H4 (cell line): Measurements from ENCODE around the gene HUNK. TPM values are rescaled to one million over a fixed set of nuclear protein-coding genes. Genes with fewer than 3 reads are reported as not detected.

Experiments
- DNase-seq: peaks from one replicate; pipeline ENCODE4 v3.0.0-alpha.2; 2015; ENCODE audit warnings: low spot score
- total RNA-seq: library from RNA; depleted of rRNA; stranded (reverse); fragments of >200 nt; shearing (Covaris generic); gene quantifications from 2 replicates; pipeline ENCODE4 v1.2.3, GENCODE V29; 2014

HUNK gene
- total RNA-seq, 1 experiment from 2014 or later: 1.9 TPM

DNA sequence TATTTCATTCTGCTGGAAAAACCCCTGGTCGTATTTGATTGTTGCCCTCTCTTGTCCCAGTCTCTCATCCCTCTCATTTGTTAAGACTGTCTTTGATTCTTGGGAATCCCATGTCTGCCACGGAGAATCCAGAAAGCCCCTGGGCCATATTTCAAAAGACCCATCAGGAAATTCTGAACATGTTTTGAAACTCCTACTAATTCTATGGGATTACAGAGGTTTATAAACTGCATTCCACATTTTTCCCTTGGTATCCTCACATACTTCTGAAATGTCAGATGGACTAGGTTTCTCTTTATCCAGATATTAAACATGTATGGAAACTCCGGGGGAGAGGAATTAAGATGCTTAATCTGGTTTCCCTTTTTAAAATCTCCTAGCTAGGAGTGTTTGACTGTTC lies 80.0 kb downstream of the HUNK start:
- no peak for DNase-seq

DNA sequence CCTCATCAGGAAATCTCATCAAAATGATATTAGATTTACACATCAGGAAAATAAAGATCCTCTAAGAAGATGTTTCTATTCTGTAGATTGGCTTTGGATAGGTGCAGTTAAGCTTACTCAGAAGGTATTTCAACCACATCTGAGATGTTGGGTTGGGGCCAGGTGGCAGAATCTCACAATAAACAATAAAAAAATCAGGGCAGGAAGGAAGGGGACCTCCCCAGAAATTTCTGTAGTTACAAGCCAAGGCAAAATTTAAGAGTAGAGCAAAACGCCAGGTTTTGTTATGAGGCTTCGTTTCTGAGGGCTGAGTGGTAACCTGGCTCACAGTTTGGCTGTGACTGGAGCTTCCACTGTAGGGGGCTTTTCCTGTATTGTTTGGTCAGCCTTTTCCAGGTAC lies 84.8 kb downstream of the HUNK start:
- no peak for DNase-seq

DNA sequence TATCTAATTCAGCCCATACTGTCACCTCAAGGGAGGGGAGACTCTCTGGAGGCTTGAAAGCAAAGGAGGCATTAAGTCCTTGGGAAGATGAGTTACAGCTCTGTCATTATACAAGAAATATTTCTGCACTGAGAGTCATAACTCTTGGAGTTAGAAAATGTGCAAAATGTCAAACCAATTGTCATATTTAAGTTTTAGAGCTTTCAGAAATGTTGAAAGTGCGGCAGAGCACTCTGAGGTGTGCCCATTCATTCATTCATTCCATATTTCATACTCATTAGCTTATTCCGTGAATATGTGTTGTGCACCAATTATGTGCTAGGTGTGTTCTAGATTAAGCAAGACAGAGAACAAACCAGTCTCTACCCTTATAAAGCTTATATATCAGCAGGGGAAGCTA lies 87.1 kb downstream of the HUNK start:
- DNase-seq: no peak

DNA sequence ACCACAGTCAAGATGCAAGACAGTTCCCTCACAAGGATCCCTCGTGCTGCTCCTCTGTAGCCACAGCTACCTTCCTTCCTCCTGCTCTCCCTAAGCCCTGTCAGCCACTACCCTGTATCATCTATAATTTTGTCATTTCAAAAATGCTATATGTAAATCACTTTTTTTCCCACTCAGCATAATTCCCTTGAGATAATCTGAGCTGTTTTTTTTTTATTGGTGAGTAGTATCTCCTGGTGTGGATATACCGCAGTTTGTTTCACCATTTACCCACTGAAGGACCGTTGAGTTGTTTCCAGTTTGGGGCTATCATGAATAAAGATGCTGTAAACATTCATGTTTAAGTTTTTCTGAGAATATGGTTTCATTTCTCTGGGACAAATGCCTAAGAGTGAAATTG lies 88.2 kb downstream of the HUNK start:
- no peak for DNase-seq

DNA sequence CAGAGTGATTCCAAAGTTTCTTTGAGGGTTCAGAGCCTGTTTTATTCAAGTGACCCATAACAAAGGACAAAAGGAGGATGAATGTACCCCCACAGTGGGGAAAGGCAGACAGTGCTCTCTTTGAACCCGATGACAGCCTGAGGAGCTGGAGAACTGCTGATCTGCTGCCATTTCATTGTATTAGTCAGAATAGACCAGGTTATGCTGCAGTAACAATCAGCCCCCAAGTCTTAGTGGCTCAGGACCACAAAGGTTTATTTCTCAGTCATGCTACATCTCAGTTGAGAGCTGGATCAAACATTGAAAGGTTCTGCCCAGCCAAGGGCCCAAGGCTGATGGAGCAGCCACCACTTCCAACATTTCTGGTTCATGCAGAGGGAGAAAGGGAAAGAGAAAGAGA lies 88.9 kb downstream of the HUNK start:
- DNase-seq: no peak

DNA sequence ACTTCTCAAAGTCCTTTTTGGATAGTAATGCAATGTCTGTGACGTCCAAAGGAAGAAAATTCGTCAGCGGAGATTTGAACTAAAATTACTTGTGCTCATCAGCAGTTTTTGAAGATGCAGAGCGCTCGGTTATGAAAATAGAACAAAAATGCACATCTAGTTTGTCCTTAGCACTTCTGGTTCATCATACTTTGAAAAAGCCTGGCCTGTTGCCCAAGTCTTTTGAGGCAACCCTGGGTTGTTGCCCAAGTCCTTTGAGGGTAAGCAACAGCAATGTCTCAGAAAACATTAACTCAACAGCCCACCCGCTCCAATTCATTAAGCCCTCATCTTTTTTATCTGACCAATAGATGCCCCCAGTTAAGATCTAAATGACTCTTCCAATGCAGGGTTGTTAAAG lies 91.9 kb downstream of the HUNK start:
- DNase-seq: no peak

DNA sequence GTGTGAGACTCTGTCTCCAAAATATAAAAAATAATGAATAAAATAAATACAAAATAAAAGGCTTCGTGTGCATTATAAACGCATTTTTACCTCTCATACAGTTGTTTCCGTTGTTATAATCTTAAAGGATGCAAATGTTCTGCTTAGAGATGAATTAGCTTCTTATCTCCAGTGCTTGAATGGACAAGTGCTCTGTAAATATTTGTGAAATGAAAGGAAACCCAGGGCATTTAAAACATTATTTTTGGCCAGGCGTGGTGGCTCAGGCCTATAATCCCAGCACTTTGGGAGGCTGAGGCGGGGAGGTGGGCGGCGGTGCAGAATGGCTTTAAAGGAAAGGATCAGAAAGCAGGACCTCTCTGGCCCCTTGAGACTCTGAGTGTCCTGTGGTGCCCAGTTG lies 94.5 kb downstream of the HUNK start:
- DNase-seq: no peak

DNA sequence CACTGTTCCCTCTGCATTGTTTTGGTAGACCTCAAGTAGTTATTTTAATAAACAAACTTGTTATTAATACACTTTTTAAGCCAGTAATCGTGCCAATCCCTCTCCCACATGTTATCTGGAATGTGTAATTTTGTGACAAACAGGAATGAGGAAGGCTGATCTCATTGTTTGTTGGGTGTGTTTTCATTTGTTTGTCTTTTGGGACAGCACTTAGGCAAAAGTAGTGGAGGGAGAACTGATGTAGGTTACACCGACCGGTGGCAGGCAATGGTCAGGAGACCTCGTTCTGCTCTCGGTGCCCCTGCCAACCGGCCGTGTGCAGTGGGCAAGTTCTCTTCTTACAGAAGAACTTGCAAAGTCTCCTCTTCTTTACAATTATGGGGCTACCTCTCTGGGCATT lies 99.8 kb downstream of the HUNK start:
- no peak for DNase-seq

DNA sequence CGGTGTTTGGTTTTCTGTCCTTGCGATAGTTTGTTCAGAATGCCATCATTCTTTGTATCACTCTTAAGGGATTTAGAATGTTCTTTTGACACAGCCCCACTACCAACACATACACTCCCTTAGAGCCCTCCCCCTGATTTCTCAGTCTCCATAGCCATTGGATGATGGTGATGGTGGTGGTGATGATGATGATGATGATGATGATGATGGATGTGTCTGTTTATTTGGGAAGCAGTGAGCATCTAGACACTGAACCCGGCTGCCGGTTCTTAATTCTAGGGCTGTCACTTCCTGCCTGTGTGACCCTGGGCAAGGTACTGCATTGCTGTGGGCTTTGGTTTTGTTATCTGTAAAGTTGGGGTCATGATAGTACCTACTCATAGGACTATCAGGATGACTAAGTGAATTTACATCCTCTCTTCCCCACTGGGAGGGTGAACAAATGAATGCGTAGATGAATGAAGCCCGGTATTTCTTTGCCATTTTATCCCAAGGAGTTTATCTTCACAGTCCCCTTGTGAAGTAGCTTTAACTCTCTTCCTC lies 100.7 kb downstream of the HUNK start:
- no peak for DNase-seq

DNA sequence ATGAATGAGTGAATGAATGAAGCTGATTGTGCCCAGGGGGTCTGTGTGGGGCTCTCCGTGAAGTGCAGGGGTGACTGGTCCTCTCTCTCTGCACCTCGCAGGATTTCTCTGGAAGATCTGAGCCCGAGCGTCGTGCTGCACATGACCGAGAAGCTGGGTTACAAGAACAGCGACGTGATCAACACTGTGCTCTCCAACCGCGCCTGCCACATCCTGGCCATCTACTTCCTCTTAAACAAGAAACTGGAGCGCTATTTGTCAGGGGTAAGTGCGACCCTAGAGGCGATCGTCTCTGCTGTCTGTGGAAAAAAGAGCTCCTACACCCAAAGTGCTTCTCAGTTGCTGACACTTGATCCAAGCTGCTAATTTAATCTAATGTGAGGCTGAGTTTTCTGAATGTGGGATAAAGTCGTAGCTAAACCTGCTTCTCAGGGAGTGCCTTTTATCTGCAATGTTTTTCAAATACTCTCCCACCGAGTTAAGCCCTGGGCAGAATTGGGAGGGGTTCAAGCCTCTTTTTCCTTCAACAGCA lies 101.7 kb downstream of the HUNK start:
- DNase-seq: no peak

DNA sequence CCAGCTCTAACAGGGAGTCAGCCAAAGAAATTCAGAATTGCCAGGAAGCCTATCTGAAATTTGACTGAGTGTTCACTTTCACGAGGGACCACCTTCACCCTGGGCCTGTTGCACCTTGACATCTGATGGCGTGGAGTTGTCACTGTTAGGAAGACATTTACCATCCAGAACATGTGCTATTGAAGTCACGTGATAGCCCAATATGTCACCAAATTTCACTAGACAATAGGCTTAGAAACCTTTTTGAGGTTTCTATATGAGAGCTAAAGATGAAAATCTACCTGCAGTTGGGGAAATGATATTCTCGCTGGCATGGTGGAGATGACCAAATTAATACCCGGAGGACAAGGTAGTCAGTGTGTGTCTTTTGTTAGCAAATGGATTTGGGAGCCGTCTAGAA lies 102.7 kb downstream of the HUNK start:
- DNase-seq: no peak

DNA sequence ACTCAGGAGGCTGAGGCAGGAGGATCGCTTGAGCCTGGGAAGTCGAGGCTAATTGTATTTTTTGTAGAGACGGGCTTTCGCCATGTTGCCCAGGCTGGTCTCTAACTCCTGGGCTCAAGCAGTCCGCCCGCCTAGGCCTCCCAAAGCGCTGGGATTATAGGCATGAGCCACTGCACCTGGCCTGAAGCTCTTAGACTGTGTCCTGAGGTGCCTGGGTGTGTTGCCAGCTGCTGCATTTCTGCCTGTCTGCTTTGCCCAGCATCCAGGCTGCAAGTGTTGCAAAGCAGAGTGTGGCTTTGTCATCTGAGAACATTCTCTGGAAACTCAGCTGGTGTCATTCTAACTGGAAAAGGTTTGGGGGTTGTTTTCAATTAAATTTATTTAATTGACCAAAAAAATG lies 105.0 kb downstream of the HUNK start:
- no peak for DNase-seq

DNA sequence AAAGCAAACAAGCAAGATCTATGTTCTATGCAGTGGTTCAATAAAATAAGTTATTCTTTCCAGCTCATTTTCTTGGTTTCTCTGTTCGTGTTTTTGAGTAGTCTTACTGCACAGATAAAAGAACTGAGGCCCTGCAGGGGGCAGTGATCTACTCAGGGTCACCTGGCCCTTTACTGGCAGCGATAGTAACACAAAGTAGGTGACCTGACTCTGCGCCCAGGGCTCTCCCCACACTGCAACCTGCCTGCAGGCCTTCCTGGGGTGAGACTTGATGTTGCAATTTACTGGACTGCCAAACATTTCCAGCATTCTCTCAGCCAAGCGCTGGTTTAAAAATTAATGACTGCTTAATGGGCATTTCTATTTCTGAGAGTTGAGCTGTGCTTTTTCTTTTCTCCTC lies 110.3 kb downstream of the HUNK start:
- no peak for DNase-seq

DNA sequence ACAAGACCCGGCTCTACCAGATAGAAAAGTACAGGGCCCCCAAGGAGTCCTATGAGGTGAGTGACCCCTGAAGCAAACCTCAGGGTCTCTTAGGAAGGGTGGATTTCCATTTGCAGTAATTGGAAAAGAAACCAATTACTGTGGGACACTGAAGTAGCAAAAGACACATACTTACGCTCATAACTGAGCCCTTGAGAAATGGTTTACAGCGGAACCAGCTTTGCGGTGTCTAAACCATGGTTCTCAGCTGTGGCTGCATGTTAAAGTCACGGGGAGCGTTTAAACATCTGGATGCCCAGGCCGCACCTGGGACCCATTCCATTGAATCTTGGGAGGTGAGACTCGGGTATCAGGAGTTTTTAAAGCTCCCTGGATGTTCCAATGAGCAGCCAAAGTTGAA lies 110.7 kb downstream of the HUNK start:
- DNase-seq: no peak

DNA sequence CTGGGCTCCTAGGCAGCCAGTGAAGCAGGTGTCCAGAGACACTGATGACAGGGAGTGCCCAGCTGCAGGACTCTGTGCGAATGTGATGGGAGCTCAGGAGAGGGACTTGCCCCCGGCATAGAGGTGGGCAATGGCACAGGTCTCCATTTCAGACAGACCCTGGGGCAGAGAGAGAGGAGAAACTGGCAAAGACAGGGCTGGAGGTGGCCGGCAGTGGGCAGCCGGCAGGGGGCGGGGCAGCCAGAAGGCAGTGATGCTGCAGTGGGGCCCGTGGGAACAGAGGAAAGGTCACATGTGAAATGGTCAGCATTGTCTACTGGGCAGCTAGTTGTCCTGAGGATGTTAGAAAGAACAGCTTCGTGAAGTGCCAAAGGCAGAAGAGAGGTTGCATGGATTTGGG lies 112.6 kb downstream of the HUNK start:
- no peak for DNase-seq

DNA sequence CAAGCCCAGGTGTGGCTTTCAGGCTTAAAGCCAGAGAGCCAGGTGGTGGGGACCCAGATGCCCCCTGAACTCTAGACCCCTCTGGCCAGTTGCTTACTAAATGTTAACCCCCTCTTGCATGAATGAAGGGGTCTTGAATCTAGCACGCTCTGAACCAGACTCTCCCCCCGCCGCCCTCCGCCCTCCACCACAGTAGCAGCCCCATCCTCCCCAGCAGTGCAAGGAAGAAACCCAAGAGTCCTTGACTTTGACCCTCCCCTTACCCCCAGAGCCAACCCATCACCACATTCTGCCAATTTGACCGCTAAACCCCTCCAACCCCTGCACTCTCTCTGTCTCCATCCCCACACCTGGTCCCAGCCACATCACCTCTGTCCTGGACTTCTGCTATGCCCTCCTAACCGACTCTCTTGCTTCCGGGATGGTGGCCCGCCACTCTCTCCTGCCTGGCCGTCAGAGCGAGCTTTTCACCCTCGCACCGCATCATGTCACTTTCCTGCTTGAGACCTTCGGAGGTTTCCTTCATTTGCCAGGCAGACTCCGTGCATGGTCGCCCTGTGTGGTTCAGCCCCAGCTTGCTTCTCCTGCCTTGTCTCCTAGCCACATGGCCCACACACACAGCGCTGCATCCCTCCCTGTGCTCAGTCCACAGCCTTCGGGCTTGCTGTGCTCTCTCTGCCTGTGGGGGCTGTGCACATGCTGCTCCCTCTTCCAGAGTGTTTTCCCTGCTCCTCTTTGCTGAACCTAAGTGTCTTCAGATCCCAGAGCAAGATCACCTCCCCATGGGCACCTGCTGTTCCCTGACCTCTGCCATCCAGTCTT lies 113.4 kb downstream of the HUNK start:
- no peak for DNase-seq

DNA sequence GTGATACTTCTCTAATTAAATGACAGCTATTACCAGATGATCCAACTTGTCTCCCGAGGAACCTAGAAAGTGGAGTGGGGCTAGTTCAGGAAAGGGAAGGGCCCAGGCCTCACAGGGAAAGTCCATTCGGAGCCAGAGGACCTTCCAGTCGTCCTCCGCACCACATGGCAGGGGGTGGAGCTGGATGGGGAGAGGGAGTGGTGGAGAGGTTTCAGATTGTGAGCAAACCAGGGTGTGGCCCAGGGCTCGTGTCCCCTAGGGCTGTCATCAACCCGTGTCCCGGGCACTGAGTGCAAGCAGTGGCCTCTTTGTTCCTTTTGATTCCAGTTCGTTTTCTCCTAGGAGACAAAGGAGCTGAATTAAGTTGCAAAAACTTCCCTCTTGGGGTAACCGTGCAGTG lies 114.9 kb downstream of the HUNK start:
- no peak for DNase-seq

DNA sequence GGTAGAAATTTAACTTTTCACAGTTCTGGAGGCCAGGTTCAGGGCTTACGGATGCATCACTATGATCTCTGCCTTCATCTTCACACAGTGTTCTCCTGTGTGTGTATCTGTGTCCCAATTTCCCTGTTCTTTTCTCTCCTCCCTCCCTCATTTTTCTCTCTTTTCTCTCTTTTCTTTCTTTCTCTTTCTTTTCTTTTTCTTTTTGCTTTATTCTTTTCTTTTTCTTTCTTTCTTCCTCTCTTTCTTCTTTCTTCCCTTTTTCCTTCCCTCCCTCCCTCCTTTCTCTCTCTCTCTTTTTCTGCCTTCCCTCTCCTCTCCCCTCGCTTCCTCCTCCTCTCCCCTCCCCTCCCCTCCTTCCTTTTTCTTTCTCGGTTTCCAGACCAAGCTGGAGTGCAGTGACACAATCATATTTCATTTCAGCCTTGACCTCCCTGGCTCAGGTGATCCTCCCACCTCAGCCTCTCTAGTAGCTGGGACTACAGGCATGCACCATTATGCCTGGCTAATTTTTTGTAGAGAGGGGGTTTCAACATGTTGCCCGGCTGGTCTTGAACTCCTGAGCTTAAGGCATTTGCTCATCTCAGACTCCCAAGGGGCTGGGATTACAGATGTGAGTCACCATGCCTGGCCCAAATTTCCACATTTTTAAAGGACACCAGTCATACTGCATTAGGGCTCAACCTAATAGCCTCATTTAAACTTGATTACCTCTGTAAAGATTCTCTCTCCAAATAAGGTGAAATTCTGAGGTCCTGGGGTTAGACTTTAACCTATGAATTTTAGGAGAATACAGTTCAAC lies 115.9 kb downstream of the HUNK start:
- no peak for DNase-seq

DNA sequence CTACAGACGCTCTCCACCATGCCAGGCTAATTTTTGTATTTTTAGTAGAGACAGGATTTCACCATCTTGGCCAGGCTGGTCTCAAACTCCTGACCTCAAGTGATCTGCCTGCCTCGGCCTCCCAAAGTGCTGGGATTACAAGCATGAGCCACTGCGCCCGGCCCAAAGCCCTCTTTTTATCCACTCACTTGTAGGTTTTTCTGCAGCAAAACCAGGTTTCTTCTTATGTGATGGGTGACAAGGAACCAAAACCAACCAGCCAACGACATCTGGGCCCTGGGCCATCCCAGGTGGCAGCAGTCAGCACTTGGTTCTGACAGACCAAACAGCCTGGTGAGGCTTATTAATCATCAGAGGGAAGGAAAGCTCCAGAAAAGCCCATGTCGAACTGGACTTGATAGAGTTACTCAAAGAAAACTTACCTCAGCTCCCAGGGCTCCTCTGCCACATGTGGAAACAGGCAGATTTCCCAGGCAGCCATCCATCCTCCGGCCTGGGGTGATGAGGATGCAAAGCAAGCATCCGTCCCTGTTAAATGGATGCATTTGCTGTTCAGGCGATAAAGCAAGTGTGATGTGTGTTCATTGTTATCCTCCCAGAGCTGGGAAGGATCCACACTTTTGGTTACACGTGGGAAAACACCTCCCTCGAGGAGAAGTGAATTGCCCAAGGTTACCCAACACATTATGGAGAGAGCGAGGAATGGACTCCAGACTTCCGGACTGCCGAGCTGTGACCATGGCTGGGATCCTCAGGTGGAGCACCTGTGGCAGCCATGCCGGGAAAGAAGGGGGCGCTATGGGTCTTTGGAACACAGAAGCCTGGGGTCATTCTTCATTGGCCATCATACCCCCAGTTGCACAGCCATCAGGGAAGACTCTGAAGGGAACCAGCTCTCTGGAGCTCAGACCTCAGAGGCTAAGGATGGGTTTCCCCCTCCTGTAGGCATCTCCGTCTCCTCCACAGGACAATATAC lies 118.8 kb downstream of the HUNK start:
- DNase-seq: no peak

DNA sequence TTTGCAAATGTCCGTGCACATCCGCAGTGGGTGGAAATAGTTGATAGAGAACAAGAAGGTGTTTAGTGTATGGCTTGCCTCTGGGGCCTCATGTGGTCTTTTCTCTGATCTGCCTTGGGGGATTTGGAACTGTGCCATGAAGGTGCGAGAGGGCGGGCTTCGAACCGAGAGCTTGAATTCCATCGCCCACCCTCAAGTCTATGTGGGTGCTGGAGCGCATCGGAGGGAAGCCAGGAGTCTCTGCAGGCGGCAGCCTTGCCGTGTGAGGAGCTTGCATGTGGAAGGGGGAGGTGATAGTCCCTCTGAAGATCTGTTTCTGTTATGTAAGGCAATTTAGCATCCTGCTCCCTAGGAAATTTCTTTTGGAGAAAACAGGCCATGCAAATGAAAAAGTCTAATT lies 119.6 kb downstream of the HUNK start:
- no peak for DNase-seq
